ENCODE results near the gene EML6. TPM values are rescaled to one million over a fixed set of nuclear protein-coding genes. Genes with fewer than 3 reads are reported as not detected.
A peak's percentile ranks its signal among the peaks of the same experiment; 100 is the strongest.

EML6 gene
- total RNA-seq, 6 donors from 2014 or later, result 1.5 to 7.3 (median 4.0) TPM

GRCh38 chr2:54704238-54704637 lies 19.2 kb upstream of the EML6 start:
- ATAC-seq (ENCODE audit: low FRiP score in 2 of 2), result no peak
- no peak for DNase-seq
- WGBS, 2 donors, result 62 to 67% methylated on average over 1 of the region's 1 CpG
- H3K4me3 ChIP-seq, result no peak overlapping the region
- no peaks in the 10 kb centered on the region for H3K36me3 ChIP-seq
- H3K27me3 ChIP-seq, result peaks cover 0 to 4% (median 0%) of the 10 kb centered on the region in 4 donors
- H3K9me3 ChIP-seq, result no peaks in the 10 kb centered on the region
- TF ChIP-seq EP300 (IDR thresholded peaks at IDR 0.05), result no peak
- no peak for TF ChIP-seq CTCF (IDR thresholded peaks at IDR 0.05)
- no peak for TF ChIP-seq POLR2A (IDR thresholded peaks at IDR 0.05)
- TF ChIP-seq POLR2AphosphoS5 (IDR thresholded peaks at IDR 0.05), result no peak
- H3K27ac ChIP-seq, result peak overlapping the region in 1 of 4 donors; percentile 20
- H3K4me1 ChIP-seq, result peaks cover 0 to 16% (median 3%) of the 10 kb centered on the region in 4 donors

GRCh38 chr2:54704688-54705605 lies 18.5 kb upstream of the EML6 start:
- H3K36me3 ChIP-seq, result no peaks in the 10 kb centered on the region
- TF ChIP-seq CTCF (IDR thresholded peaks at IDR 0.05) (peak; percentile 41 to 78 (median 48)), EP300 (IDR thresholded peaks at IDR 0.05) (no peak)
- WGBS, 2 donors, result 4% methylated on average over 3 of the region's 3 CpGs
- peak overlapping the region in 1 of 4 donors; percentile 20 for H3K27ac ChIP-seq
- ATAC-seq (ENCODE audit: low FRiP score in 2 of 2), result peak in 1 of 2 donors; percentile 78
- H3K9me3 ChIP-seq, result no peaks in the 10 kb centered on the region
- peaks cover 0 to 21% (median 3%) of the 10 kb centered on the region in 4 donors for H3K4me1 ChIP-seq
- H3K27me3 ChIP-seq, result peaks cover 0 to 4% (median 0%) of the 10 kb centered on the region in 4 donors
- no peak overlapping the region for H3K4me3 ChIP-seq
- no peak for DNase-seq

GRCh38 chr2:54706622-54707021 lies 16.8 kb upstream of the EML6 start:
- no peaks in the 10 kb centered on the region for H3K9me3 ChIP-seq
- peaks cover 0 to 4% (median 0%) of the 10 kb centered on the region in 4 donors for H3K27me3 ChIP-seq
- no peak overlapping the region for H3K4me3 ChIP-seq
- no peak overlapping the region for H3K27ac ChIP-seq
- H3K4me1 ChIP-seq, result peaks cover 0 to 21% (median 3%) of the 10 kb centered on the region in 4 donors
- ATAC-seq (ENCODE audit: low FRiP score in 2 of 2), result no peak
- TF ChIP-seq EP300 (IDR thresholded peaks at IDR 0.05) (no peak), POLR2AphosphoS5 (IDR thresholded peaks at IDR 0.05) (no peak), CTCF (IDR thresholded peaks at IDR 0.05) (no peak), POLR2A (IDR thresholded peaks at IDR 0.05) (no peak)
- no peak for DNase-seq
- no peaks in the 10 kb centered on the region for H3K36me3 ChIP-seq
- WGBS, 2 donors, result 84 to 96% methylated on average over 1 of the region's 1 CpG

GRCh38 chr2:54708584-54709335 lies 14.7 kb upstream of the EML6 start:
- peak overlapping the region in 1 of 4 donors; percentile 55 for H3K27ac ChIP-seq
- H3K4me1 ChIP-seq, result peaks cover 0 to 21% (median 3%) of the 10 kb centered on the region in 4 donors
- no peaks in the 10 kb centered on the region for H3K9me3 ChIP-seq
- H3K36me3 ChIP-seq, result no peaks in the 10 kb centered on the region
- peak overlapping the region in 3 of 4 donors; percentile 37 to 56 (median 52) for H3K4me3 ChIP-seq
- ATAC-seq (ENCODE audit: low FRiP score in 2 of 2), result peak; percentile 81 to 88
- DNase-seq, result peak; percentile 59 to 83
- H3K27me3 ChIP-seq, result peaks cover 0 to 4% (median 0%) of the 10 kb centered on the region in 4 donors
- WGBS, 2 donors, result 26 to 28% methylated on average over 8 to 31 of the region's 35 CpGs
- no peak for TF ChIP-seq EP300 (IDR thresholded peaks at IDR 0.05)
- TF ChIP-seq POLR2AphosphoS5 (IDR thresholded peaks at IDR 0.05), result no peak
- no peak for TF ChIP-seq POLR2A (IDR thresholded peaks at IDR 0.05)
- no peak for TF ChIP-seq CTCF (IDR thresholded peaks at IDR 0.05)

All from upper lobe of left lung (tissue), 6 donors.